WI38 (cell line): ENCODE measurements around the gene AP3S1.
"Not testable (repeated sequence)": the region's sequence is repeated elsewhere in the genome, so short reads cannot be mapped to it uniquely, and the experiment has no call there.

ENCODE experiments used
- H3K4me3 ChIP-seq: 2 replicates; pipeline ENCODE4 v1.5.1; 2011; ENCODE audit warnings: low read depth, mild to moderate bottlenecking, control low read depth, low read length
- CTCF ChIP-seq: IDR thresholded peaks from 2 replicates; pipeline ENCODE4 v1.5.1; 2012; ENCODE audit warnings: low read depth, mild to moderate bottlenecking, control low read depth, low read length

AP3S1 gene

GRCh38 chr5:115895821-115896220 is 54.1 kb downstream of the AP3S1 start:
- TF ChIP-seq CTCF: no peak
- H3K4me3 ChIP-seq: peak overlapping the region; percentile 37

- no peak overlapping the region for H3K4me3 ChIP-seq
- no peak for TF ChIP-seq CTCF
These were observed 56.9 kb downstream of the AP3S1 start for GRCh38 chr5:115898656-115899055.

- H3K4me3 ChIP-seq: no peak overlapping the region
- TF ChIP-seq CTCF: no peak
These were observed 65.4 kb downstream of the AP3S1 start for GRCh38 chr5:115907177-115907576.

GRCh38 chr5:115913623-115914400 is 72.1 kb downstream of the AP3S1 start:
- H3K4me3 ChIP-seq: not testable (repeated sequence)

GRCh38 chr5:115920171-115920725 is 78.5 kb downstream of the AP3S1 start:
- no peak for TF ChIP-seq CTCF
- no peak overlapping the region for H3K4me3 ChIP-seq

GRCh38 chr5:115928578-115929407 is 87.1 kb downstream of the AP3S1 start:
- not testable (repeated sequence) for H3K4me3 ChIP-seq

- H3K4me3 ChIP-seq: not testable (repeated sequence)
These were observed 88.4 kb downstream of the AP3S1 start for GRCh38 chr5:115930171-115930570.

- H3K4me3 ChIP-seq: no peak overlapping the region
- no peak for TF ChIP-seq CTCF
These were observed 89.0 kb downstream of the AP3S1 start for GRCh38 chr5:115930630-115931337.
